NCI-H146 treated with DMSO at 0.1 percent for 48 hours (cell line): ENCODE data around the gene FBN3.

Experiments used
- DNase-seq: peaks from one replicate; lab custom pipeline; 2025; ENCODE audit not compliant: unreplicated experiment; lab: John Stamatoyannopoulos, UW

FBN3 gene

GRCh38 chr19:8148410-8149260, 757 bp downstream of the FBN3 start:
- DNase-seq: no peak

GRCh38 chr19:8148088-8148409, 1.3 kb downstream of the FBN3 start:
- DNase-seq: no peak

- no peak for DNase-seq
Measured at GRCh38 chr19:8147582-8147978, 1.8 kb downstream of the FBN3 start.

- no peak for DNase-seq
Measured at GRCh38 chr19:8146877-8147581, 2.4 kb downstream of the FBN3 start.

GRCh38 chr19:8144273-8144995, 5.0 kb downstream of the FBN3 start:
- no peak for DNase-seq

- DNase-seq: no peak
Measured at GRCh38 chr19:8143041-8143440, 6.4 kb downstream of the FBN3 start.

- DNase-seq: no peak
Measured at GRCh38 chr19:8142513-8142900, 6.9 kb downstream of the FBN3 start.

GRCh38 chr19:8141726-8142512, 7.5 kb downstream of the FBN3 start:
- no peak for DNase-seq

GRCh38 chr19:8138201-8138600, 11.2 kb downstream of the FBN3 start:
- no peak for DNase-seq

- no peak for DNase-seq
Measured at GRCh38 chr19:8137425-8137824, 12.0 kb downstream of the FBN3 start.

GRCh38 chr19:8135946-8136618, 13.3 kb downstream of the FBN3 start:
- DNase-seq: no peak

GRCh38 chr19:8132858-8133458, 16.4 kb downstream of the FBN3 start:
- DNase-seq: no peak

GRCh38 chr19:8131517-8131916, 17.9 kb downstream of the FBN3 start:
- no peak for DNase-seq

GRCh38 chr19:8129061-8129618, 20.3 kb downstream of the FBN3 start:
- no peak for DNase-seq

GRCh38 chr19:8128551-8128950, 20.8 kb downstream of the FBN3 start:
- no peak for DNase-seq

GRCh38 chr19:8127311-8127710, 22.1 kb downstream of the FBN3 start:
- no peak for DNase-seq

- DNase-seq: no peak
Measured at GRCh38 chr19:8126511-8126910, 22.9 kb downstream of the FBN3 start.

GRCh38 chr19:8126008-8126407, 23.4 kb downstream of the FBN3 start:
- no peak for DNase-seq

GRCh38 chr19:8123683-8124082, 25.7 kb downstream of the FBN3 start:
- no peak for DNase-seq
